Left ventricle myocardium inferior (tissue), 1 donor: ENCODE measurements around the gene ARMC9. TPM values are rescaled to one million over a fixed set of nuclear protein-coding genes. Genes with fewer than 3 reads are reported as not detected.

ENCODE experiments used
- DNase-seq: peaks from one replicate; pipeline ENCODE4 v3.0.0-alpha.2; 2020
- H3K27ac ChIP-seq: fragments of 200-600 bp; replicated peaks from 2 replicates; pipeline ENCODE4 v1.8.0; 2021
- H3K27me3 ChIP-seq: fragments of 200-600 bp; 2 replicates; pipeline ENCODE4 v1.8.0; 2021; ENCODE audit warnings: low read depth
- H3K36me3 ChIP-seq: fragments of 200-600 bp; 2 replicates; pipeline ENCODE4 v1.8.0; 2021
- H3K4me1 ChIP-seq: fragments of 200-600 bp; 2 replicates; pipeline ENCODE4 v1.8.0; 2021
- H3K4me3 ChIP-seq: fragments of 200-600 bp; 2 replicates; pipeline ENCODE4 v1.8.0; 2021; ENCODE audit warnings: mild to moderate bottlenecking, moderate library complexity
- H3K9me3 ChIP-seq: fragments of 200-600 bp; replicated peaks from 2 replicates; pipeline ENCODE4 v1.8.0; 2021
- intact Hi-C: fragments of 100-400 bp; cut with micrococcal nuclease; formaldehyde crosslinking; loops from one replicate; pipeline ENCODE4 v1.11.0; 2022
- total RNA-seq: library from RNA; stranded (reverse); fragmentation: NEBNext Ultra II Directional; extraction: Animal tissue kit (Norgen Biotek cat#: 25700); gene quantifications from one replicate; pipeline ENCODE4 v1.2.1, GENCODE V29; 2021
- TF ChIP-seq, protein P1 (sequence below): fragments of 200-600 bp; IDR thresholded peaks from 2 replicates; pipeline ENCODE4 v1.8.0; 2021; ENCODE audit warnings: antibody characterized with exemption, mild to moderate bottlenecking, borderline replicate concordance
- donor health status: DM: no; HTN: yes; CAD: no; lungs with severe emphysema.

Gene ARMC9
- total RNA-seq, 1 donor from 2014 or later, result 3.1 TPM

DNA sequence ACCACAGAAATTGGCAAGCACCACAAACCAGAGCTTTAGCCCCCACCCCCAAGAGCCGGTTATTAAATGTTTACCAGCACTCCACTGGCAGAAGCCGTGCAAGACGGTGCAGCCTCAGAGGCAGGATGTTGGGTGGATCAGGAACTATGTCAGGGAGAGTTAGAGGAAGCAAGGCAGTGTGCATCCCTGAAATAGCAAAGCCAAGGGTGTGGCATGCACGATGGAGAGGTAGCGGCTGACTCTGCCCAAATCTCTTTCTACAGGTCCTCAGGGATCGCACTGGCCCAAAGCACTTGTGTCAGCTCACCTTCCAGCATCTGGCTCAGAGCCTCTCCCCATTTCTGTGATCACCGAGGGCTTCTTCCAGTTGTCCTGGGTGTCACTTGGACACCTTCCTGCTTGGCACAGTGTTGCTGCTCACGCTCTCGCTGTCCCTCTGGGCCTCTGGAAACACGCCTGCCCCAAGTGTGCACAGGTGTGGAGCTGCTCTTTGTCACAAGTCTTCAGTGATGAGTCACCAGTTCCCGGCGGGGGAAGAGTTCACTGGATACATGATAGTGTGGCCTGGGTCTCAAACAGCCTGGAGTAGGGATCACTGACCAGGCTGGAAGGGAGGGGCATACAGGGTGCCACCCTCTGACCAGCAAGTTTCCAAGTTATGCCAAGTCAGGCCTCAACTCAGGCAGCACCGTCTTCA lies 179.7 kb downstream of the ARMC9 start:
- Histone ChIP-seq H3K27ac (no peak overlapping the region), H3K27me3 (no peaks in the 10 kb centered on the region), H3K4me3 (no peak overlapping the region), H3K9me3 (no peaks in the 10 kb centered on the region), H3K36me3 (no peaks in the 10 kb centered on the region), H3K4me1 (peaks cover 5% of the 10 kb centered on the region)
- DNase-seq, result no peak
- intact Hi-C loops, result no loop called here
- TF ChIP-seq, protein P1, sequence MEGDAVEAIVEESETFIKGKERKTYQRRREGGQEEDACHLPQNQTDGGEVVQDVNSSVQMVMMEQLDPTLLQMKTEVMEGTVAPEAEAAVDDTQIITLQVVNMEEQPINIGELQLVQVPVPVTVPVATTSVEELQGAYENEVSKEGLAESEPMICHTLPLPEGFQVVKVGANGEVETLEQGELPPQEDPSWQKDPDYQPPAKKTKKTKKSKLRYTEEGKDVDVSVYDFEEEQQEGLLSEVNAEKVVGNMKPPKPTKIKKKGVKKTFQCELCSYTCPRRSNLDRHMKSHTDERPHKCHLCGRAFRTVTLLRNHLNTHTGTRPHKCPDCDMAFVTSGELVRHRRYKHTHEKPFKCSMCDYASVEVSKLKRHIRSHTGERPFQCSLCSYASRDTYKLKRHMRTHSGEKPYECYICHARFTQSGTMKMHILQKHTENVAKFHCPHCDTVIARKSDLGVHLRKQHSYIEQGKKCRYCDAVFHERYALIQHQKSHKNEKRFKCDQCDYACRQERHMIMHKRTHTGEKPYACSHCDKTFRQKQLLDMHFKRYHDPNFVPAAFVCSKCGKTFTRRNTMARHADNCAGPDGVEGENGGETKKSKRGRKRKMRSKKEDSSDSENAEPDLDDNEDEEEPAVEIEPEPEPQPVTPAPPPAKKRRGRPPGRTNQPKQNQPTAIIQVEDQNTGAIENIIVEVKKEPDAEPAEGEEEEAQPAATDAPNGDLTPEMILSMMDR, result no peak

DNA sequence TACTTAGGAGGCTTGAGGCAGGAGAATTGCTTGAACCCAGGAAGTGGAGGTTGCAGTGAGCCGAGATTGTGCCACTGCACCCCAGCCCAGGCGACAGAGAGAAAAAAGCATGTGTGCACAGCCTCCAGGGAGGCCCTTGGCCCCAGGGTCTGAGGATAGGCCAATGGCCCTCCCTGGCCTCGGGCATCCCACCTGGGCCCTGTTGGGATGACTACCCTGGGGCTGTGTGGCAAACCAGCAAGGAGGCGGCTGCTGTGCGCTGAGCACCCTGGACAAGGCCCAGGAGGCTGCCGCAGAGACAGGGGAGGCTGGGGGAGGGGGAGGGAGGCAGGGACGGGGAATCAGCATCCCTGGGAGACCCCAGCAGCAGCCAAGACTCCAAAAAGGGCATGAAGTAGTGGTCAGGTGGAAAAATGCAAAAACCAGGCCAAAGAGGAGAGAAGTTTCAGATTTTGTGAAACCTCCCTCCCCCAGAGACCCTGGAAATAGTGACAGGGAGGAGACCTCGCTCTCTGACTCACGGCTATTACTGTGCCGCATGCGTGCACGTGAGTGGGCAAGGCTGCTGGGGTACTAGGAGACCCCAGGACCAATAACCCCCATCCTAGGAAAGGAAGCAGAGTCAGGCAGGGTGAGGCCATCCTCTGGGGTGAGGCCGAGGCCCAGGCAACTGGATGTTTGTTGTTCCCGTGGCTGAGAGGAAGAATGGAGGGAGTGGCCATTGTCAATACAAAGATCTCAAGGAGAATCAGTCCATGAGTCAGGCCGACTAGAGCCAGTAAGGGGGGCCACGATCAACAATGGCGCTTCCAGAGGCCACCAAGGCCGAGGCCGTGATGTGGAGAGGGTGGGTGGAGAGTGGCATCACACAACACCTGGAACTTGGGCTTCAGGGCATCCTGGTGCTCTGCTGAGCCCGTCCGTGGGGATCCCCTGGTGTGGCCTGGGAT lies 181.1 kb downstream of the ARMC9 start:
- H3K9me3 ChIP-seq, result peaks cover 2% of the 10 kb centered on the region
- intact Hi-C loops, result no loop called here
- H3K27me3 ChIP-seq, result no peaks in the 10 kb centered on the region
- DNase-seq, result no peak
- no peak overlapping the region for H3K4me3 ChIP-seq
- H3K27ac ChIP-seq, result no peak overlapping the region
- TF ChIP-seq, protein P1, result no peak
- H3K4me1 ChIP-seq, result peaks cover 5% of the 10 kb centered on the region
- H3K36me3 ChIP-seq, result no peaks in the 10 kb centered on the region

DNA sequence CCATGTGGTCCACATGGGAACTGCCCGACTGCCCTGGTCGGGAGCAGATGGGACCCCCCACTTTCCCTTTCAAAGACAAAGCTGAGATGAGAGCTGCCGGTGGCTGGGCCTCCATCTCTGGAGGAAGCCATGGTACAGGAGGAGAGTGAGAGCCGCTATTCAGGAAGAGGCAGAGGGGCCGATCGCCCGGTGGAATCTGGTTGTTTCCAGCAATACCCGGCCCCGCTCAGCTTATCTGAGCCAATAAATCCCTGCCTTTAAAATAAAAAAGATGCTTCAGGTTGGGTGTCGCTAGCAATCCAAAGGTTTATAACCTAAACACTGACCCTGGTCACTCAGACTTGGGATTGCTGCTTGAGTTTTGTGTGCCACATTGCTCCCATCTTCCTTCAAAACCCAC lies 181.9 kb downstream of the ARMC9 start:
- H3K27ac ChIP-seq, result no peak overlapping the region
- H3K36me3 ChIP-seq, result no peaks in the 10 kb centered on the region
- H3K27me3 ChIP-seq, result no peaks in the 10 kb centered on the region
- peaks cover 5% of the 10 kb centered on the region for H3K4me1 ChIP-seq
- TF ChIP-seq, protein P1, result no peak
- intact Hi-C loops, result no loop called here
- peaks cover 9% of the 10 kb centered on the region for H3K9me3 ChIP-seq
- DNase-seq, result no peak
- H3K4me3 ChIP-seq, result no peak overlapping the region

DNA sequence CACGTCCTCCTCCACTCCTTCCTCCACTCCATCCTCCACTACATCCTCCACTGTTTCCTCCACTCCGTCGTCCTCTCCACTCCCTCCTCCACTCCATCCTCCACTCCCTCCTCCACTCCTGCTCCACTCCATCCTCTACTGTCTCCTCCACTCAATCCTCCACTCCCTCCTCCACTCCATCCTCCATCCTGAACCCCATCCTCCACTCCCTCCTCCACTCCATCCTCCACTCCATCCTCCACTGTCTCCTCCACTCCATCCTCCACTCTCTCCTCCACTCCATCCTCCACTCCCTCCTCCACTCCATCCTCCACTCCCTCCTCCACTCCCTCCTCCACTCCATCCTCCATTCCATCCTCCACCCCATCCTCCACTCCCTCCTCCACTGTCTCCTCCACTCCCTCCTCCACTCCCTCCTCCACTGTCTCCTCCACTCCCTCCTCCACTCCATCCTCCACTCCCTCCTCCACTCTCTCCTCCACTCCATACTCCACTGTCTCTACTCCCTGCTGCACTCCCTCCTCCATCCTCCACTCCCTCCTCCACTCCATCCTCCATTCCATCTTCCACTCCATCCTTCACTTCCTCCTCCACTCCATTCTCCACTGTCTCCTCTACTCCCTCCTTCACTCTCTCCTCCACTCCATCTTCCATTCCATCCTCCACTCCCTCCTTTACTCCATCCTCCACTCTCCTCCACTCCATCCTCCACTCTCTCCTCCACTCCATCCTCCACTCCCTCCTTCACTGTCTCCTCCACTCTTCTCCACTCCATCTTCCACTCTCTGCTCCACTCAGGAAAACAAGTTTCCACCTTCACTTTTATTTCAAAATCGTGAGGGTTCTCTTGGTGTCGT lies 182.8 kb downstream of the ARMC9 start:
- Histone ChIP-seq H3K9me3 (peaks cover 13% of the 10 kb centered on the region), H3K27me3 (no peaks in the 10 kb centered on the region), H3K27ac (no peak overlapping the region), H3K4me1 (peaks cover 5% of the 10 kb centered on the region), H3K36me3 (no peaks in the 10 kb centered on the region), H3K4me3 (no peak overlapping the region)
- intact Hi-C loops, result no loop called here
- TF ChIP-seq, protein P1, result no peak
- no peak for DNase-seq

DNA sequence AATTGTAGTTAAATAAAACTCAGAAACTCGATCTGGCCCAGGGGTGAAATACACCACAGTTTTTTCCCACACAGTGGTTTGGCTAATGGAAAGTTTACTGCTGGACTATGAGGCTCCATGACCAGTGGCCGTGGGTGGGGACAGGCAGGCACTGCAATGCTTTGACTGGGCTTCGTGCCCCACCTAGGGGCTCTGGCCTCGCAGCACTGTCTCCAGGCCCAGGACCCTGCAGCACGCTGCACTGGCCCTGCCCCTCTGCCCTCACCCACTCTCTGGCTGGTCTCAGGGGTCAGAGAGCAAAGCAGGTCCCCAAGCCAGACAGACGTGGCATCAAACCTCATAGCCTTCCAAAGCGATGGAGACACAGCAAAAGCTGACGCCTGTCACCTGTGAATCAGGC lies 183.7 kb downstream of the ARMC9 start:
- H3K27ac ChIP-seq, result no peak overlapping the region
- peaks cover 13% of the 10 kb centered on the region for H3K9me3 ChIP-seq
- DNase-seq, result no peak
- TF ChIP-seq, protein P1, result no peak
- H3K4me1 ChIP-seq, result peaks cover 5% of the 10 kb centered on the region
- intact Hi-C loops, result no loop called here
- H3K27me3 ChIP-seq, result no peaks in the 10 kb centered on the region
- no peaks in the 10 kb centered on the region for H3K36me3 ChIP-seq
- no peak overlapping the region for H3K4me3 ChIP-seq
